HAP-1 (cell line): ENCODE data around the gene ZNF141.
"Not testable (repeated sequence)": the region's sequence is repeated elsewhere in the genome, so short reads cannot be mapped to it uniquely, and the experiment has no call there.

ENCODE experiments used
- DNase-seq, 2 experiments: peaks; one replicate each; pipeline ENCODE4 v3.0.0-alpha.2; 2016 to 2020; ENCODE audit warnings: low spot score in 2 of 2
- H3K27me3 ChIP-seq: fragments of 250-450 bp; sonication (Bioruptor Pico); 2 replicates; pipeline ENCODE4 v1.5.1; 2020; ENCODE audit warnings: low read depth, mild to moderate bottlenecking, moderate library complexity
- H3K36me3 ChIP-seq: fragments of 250-450 bp; sonication (Bioruptor Pico); replicated peaks from 2 replicates; pipeline ENCODE4 v1.5.1; 2020; ENCODE audit warnings: mild to moderate bottlenecking
- H3K4me1 ChIP-seq: fragments of 250-450 bp; sonication (Bioruptor Pico); 2 replicates; pipeline ENCODE4 v1.5.1; 2020; ENCODE audit warnings: mild to moderate bottlenecking
- H3K4me3 ChIP-seq: fragments of 250-450 bp; sonication (Bioruptor Pico); 2 replicates; pipeline ENCODE4 v1.5.1; 2020; ENCODE audit warnings: mild to moderate bottlenecking, moderate library complexity
- H3K9me3 ChIP-seq: fragments of 250-450 bp; sonication (Bioruptor Pico); 2 replicates; pipeline ENCODE4 v1.5.1; 2020; ENCODE audit warnings: mild to moderate bottlenecking, moderate library complexity
- in situ Hi-C: fragments of 300-500 bp; cut with MboI; formaldehyde crosslinking; loops from 3 replicates; pipeline ENCODE4 v1.14.3; 2020; ENCODE audit warnings: low sequenced_read_pairs, inconsistent platforms, mixed read lengths

ZNF141 gene

DNA sequence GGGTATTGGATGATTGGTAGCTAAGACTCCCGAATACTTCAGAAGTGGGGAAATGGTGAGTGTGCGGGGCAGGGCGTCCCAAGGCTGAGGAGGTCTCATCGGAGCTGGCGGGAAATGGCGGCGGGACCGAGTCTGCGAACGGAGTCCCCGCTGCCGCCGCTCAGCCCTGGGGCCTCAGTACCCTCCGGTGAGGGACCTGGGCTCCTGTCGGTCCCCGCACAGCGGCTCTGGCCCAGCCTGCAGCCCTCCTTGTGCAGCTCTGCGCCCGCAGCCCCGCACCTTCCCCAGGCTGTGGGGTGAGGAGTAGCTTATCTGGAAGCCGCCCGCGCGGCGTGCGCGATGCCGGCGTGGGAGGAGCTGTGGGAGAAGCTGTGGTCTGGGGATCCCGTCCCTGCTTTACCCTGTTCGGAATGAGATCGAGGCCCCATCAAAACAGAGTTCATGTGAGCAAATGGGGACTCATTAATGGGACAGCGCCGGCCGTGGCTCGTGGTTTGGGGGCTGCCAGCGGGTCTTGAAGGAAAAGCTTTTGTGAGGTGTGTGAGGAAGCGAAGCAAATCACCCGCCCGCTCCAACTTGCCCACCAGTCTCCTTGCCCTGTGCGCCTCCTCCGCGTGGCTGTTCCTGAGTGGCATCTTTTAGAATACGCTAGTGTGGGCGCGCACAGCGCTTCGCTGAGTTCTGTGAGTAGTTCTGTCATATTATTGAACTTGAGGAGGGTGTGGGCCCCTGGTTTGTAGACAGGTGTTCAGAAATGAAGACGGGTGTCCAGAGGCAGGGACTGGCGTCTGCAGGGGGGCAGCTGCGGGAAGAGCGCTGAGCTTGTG lies 531 bp downstream of the ZNF141 start:
- Histone ChIP-seq H3K36me3 (no peaks in the 10 kb centered on the region), H3K9me3 (no peaks in the 10 kb centered on the region; the same call in 1 of the 2 replicates), H3K27me3 (no peaks in the 10 kb centered on the region), H3K4me3 (no peak overlapping the region), H3K4me1 (no peaks in the 10 kb centered on the region)
- DNase-seq, result no peak
- in situ Hi-C loops, result no loop called here

DNA sequence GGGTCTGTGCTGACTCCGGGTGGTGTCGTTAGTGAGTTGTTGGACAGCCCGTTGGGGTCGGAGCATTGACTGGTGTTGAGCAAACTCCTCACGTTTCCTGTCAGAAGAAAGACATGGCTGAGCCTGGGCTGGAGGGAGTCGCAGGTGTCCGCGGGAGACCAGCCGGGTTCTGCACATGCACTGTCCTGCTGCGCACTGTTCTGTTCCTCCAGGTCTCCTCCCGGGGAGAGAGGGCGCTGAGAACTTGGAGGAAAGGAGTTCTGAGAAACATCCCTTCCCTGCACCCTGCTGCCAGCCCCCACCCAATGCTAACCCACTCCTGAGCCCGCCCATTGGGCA lies 1.1 kb downstream of the ZNF141 start:
- no peaks in the 10 kb centered on the region; the same call in 1 of the 2 replicates for H3K9me3 ChIP-seq

DNA sequence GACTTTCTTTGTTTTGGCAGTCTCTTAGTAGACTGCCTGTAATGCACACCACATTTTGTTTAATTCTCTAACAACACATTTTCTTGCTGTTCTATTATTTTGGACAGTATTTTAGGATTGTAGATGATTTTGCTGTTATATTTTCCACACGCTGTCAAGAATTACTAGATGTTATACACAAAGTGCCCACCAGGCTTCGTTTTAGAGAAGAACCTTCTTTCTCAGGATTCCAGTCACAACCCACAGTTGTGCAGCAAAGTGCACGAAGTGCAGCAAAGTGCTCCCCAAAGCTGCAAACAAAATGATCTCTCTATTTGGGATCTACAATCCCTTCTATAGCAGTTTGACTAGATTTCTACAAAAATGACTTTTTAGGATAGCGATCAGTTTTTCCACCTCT lies 2.4 kb downstream of the ZNF141 start:
- Histone ChIP-seq H3K4me3 (no peak overlapping the region), H3K4me1 (no peaks in the 10 kb centered on the region), H3K9me3 (no peaks in the 10 kb centered on the region), H3K36me3 (no peaks in the 10 kb centered on the region), H3K27me3 (no peaks in the 10 kb centered on the region)
- in situ Hi-C loops, result no loop called here
- DNase-seq, result no peak

More for the DNA sequence above, 1.1 kb downstream of the ZNF141 start:
- in situ Hi-C loops, result no loop called here
- no peaks in the 10 kb centered on the region for H3K27me3 ChIP-seq
- H3K36me3 ChIP-seq, result no peaks in the 10 kb centered on the region
- DNase-seq, result no peak
- no peak overlapping the region for H3K4me3 ChIP-seq
- H3K4me1 ChIP-seq, result no peaks in the 10 kb centered on the region

DNA sequence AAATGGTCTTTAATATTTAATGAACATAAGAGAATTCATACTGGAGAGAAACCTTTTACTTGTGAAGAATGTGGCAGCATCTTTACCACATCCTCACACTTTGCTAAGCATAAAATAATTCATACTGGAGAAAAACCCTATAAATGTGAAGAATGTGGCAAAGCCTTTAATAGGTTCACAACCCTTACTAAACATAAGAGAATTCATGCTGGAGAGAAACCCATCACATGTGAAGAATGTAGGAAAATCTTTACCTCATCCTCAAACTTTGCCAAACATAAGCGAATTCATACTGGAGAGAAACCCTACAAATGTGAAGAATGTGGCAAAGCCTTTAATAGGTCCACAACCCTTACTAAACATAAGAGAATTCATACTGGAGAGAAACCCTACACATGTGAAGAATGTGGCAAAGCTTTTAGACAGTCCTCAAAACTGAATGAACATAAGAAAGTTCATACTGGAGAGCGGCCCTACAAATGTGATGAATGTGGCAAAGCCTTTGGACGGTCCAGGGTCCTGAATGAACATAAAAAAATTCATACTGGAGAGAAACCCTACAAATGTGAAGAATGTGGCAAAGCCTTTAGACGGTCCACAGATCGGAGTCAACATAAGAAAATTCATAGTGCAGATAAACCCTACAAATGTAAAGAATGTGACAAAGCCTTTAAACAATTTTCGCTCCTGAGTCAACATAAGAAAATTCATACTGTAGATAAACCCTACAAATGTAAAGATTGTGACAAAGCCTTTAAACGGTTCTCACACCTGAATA lies 35.6 kb downstream of the ZNF141 start:
- Histone ChIP-seq H3K4me1 (no peaks in the 10 kb centered on the region), H3K27me3 (no peaks in the 10 kb centered on the region), H3K9me3 (0 out of 2 replicates have a peak, but pooled peaks cover 12% of the 10 kb centered on the region), H3K36me3 (no peaks in the 10 kb centered on the region), H3K4me3 (no peak overlapping the region)
- no peak for DNase-seq
- in situ Hi-C loops, result no loop called here

DNA sequence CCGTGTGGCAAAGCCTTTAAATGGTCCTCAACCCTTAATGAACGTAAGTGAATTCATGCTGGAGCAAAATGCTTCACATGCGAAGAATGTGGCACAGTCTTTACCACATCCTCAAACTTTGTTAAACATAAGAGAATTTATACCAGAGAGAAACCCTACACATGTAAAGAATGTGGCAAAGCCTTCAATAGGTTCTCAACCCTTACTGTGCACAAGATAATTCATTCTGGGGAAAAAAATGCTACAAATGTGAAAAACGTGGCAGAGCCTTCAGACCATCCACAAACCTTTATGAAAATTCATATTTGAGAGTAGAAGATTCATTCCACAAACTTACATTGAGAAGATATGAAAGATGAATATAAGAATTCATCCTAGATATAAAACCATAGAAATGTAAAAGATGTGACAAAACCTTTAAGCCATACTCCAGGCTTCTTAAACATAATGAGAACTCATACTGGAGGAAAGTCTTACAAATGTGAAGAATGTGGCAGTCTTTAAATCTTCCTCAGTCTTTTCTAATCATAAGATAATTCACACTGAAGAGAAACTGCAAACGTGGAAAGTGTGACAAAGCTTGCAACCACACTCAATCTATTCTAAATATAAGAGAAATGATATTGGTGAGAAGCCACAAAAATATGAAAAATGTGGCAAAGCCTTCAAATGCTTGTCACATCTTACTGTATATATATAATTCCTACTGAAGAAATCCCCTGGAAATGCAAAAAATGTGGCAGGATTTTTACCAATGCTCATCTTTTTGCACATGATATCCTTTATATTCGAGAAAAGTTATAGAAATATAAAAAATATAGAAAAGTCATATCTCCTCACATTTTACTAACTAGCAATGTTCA lies 36.9 kb downstream of the ZNF141 start:
- Histone ChIP-seq H3K9me3 (peaks cover 12% of the 10 kb centered on the region; the same call in 1 of the 2 replicates), H3K4me1 (no peaks in the 10 kb centered on the region), H3K4me3 (no peak overlapping the region), H3K27me3 (no peaks in the 10 kb centered on the region), H3K36me3 (no peaks in the 10 kb centered on the region)
- in situ Hi-C loops, result no loop called here
- DNase-seq, result no peak

DNA sequence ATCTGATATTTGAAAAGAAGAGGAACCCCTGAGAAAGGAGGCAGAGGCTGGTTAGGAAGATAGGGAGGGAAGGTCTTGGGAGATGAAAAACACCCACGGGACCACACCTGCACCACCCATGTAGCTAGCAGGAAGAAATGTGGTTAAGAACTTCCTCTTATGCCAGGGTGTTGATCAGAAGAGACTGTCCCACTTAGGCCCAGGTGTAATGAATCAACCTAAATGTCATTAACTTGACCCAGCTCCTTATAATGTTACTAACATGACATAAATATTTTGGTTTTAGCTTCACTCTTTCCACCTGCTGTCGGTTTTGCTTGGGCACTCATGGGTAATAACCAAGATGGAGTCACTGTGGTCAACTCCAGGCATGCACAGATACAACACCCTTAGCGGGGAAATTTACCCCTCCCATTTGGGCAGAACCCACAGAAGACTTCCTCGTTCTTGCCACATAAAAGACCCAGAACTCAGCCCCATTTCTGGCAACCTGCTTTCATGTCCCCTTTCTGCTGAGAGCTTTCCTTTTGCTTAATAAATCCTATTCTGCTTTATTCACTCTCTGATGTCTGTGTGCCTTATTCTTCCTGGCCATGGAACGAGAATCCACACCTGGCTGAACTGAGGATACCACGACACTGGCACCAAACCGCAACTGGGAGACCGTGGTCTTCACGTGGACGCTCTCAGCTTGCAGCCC lies 46.8 kb downstream of the ZNF141 start:
- Histone ChIP-seq H3K36me3 (no peaks in the 10 kb centered on the region), H3K9me3 (no peaks in the 10 kb centered on the region), H3K27me3 (no peaks in the 10 kb centered on the region), H3K4me3 (no peak overlapping the region), H3K4me1 (no peaks in the 10 kb centered on the region)
- in situ Hi-C loops, result no loop called here
- DNase-seq, result no peak

DNA sequence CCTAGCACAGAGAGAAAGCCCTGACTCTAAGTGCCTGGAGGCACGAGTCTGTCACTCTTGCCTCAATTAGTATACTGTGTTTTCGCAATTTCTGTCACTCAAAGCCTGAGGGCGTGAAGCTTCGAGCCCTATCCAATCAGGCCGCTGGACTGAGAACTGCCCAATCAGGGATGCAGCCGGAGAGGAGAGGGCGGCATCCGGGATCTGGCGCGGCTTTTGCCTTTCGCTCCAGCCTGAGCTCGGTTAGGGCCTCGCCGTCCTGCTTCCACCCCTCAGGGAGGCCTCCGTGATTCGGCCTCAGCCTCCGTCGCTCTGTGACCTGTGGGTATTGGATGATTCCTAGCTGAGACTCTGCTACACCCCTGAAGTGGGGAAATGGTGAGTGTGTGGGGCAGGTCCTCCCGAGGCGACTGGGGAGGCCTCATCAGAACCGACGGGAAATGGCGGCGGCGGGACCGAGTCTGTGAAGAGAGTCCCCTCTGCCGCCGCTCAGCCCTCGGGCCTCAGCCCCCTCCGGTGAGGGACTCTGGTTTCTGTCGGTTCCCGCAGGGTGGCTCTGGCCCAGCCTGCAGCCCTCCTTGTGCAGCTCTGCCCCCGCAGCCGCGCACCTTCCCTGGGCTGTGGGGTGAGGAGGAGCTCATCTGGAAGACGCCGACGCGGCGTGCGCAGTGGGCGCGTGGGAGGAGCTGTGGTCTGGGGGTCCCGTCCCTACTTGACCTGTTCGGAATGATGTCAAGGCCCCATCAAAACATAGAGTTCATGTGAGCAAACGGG lies 48.5 kb downstream of the ZNF141 start:
- no peak overlapping the region for H3K4me3 ChIP-seq
- no peak for DNase-seq
- H3K4me1 ChIP-seq, result no peaks in the 10 kb centered on the region
- H3K36me3 ChIP-seq, result no peaks in the 10 kb centered on the region
- in situ Hi-C loops, result no loop called here
- H3K27me3 ChIP-seq, result no peaks in the 10 kb centered on the region
- no peaks in the 10 kb centered on the region for H3K9me3 ChIP-seq

DNA sequence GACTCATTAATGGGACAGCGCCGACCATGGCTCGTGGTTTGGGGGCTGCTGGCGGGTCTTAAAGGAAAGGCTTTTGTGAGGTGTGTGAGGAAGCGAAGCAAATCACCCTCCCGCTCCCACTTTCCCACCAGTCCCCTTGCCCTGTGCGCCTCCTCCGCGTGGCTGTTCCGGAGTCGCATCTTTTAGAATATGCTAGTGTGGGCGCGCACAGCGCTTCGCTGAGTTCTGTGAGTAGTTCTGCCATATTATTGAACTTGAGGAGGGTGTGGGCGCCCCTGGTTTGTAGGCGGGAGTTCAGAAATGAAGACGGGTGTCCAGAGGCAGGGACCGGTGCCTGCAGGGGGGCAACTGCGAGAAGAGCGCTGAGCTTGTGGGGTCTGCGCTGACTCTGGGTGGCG lies 49.1 kb downstream of the ZNF141 start:
- Histone ChIP-seq H3K36me3 (no peaks in the 10 kb centered on the region), H3K4me3 (no peak overlapping the region), H3K4me1 (no peaks in the 10 kb centered on the region), H3K9me3 (no peaks in the 10 kb centered on the region), H3K27me3 (no peaks in the 10 kb centered on the region)
- in situ Hi-C loops, result no loop called here
- DNase-seq, result no peak

DNA sequence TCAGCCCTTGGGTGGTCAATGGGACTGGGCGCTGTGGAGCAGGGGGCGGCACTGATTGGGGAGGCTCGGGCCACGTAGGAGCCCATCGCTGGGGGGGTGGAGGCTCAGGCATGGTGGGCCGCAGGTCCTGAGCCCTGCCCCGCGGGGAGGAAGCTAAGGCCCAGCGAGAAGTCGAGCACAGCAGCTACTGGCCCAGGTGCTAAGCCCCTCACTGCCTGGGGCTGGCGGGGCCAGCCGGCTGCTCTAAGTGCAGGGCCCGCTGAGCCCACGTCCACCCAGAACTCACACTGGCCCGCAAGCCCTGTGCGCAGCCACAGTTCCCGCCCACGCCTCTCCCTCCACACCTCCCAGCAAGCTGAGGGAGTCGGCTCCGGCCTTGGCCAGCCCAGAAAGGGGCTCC lies 66.4 kb downstream of the ZNF141 start:
- Histone ChIP-seq H3K4me1 (no peaks in the 10 kb centered on the region), H3K9me3 (no peaks in the 10 kb centered on the region), H3K4me3 (no peak overlapping the region), H3K27me3 (no peaks in the 10 kb centered on the region), H3K36me3 (no peaks in the 10 kb centered on the region)
- no peak for DNase-seq
- in situ Hi-C loops, result no loop called here

DNA sequence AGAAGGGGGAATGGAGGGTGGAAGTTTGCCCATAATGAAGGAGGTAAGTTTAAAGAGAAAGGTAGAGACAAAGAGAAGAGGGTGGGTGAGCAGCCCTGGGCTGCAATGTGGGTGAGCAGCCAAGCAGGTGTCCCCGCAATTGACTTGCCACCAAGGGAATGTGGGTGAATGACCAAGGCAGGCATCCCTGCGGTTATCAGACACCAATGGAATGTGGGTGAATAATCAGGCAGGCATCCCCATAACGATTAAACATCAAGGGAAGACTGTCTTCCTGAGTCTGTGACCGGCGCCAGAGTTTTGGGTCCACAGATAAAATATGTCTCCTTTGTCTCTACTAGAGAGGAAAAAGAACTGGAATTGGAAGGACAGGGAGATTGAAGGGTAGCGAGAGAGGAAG lies 70.7 kb downstream of the ZNF141 start:
- H3K36me3 ChIP-seq, H3K4me3 ChIP-seq, DNase-seq, H3K4me1 ChIP-seq, H3K27me3 ChIP-seq, H3K9me3 ChIP-seq, in situ Hi-C loops: not testable (repeated sequence)

DNA sequence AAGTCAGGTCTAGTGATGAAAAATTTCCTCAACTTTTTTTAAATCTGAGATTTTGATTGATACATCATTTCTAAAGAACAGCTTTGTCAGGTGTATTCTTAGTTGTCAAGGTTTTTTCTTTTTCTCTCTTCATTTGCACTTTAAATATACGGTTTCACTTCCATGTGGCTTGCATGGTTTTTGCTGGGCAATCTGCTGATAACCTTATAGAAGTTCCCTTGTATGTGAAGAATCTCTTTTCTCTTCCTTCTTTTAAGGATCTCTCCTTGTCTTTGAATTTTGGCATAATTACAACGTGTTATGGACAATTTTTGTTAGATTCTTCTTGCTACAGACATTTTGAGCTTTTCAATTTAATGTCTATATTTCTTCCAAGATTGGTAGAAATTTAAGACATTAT lies 85.0 kb downstream of the ZNF141 start:
- Histone ChIP-seq H3K9me3 (peaks cover 2% of the 10 kb centered on the region), H3K27me3 (no peaks in the 10 kb centered on the region)
- in situ Hi-C loops, result no loop called here

More for the DNA sequence above, 85.0 kb downstream of the ZNF141 start:
- Histone ChIP-seq H3K4me3 (no peak overlapping the region), H3K36me3 (no peaks in the 10 kb centered on the region), H3K4me1 (no peaks in the 10 kb centered on the region)
- DNase-seq, result no peak
